Parathyroid adenoma (tissue), 2 donors: ENCODE results near the gene UXS1.

Experiments
- H2AFZ ChIP-seq: fragments of 300-600 bp; sonication (generic); one replicate; pipeline ENCODE4 v1.7.0; 2017; ENCODE audit warnings: antibody characterized with exemption, mild to moderate bottlenecking
- H3K27ac ChIP-seq: fragments of 300-600 bp; sonication (generic); one replicate; pipeline ENCODE4 v1.7.0; 2017
- H3K27me3 ChIP-seq: fragments of 300-600 bp; sonication (generic); one replicate; pipeline ENCODE4 v1.7.0; 2017; ENCODE audit warnings: low read length; ENCODE audit not compliant: control insufficient read depth, insufficient read depth
- H3K36me3 ChIP-seq: fragments of 300-600 bp; sonication (generic); one replicate; pipeline ENCODE4 v1.7.0; 2017; ENCODE audit warnings: low read length; ENCODE audit not compliant: control insufficient read depth, insufficient read depth
- H3K4me1 ChIP-seq: fragments of 300-600 bp; sonication (generic); one replicate; pipeline ENCODE4 v1.7.0; 2017; ENCODE audit warnings: control low read depth
- H3K4me2 ChIP-seq: fragments of 300-600 bp; sonication (generic); one replicate; pipeline ENCODE4 v1.7.0; 2017; ENCODE audit warnings: low read length
- H3K4me3 ChIP-seq: fragments of 300-600 bp; sonication (generic); one replicate; pipeline ENCODE4 v1.7.0; 2017; ENCODE audit warnings: low read depth, low read length
- H3K79me2 ChIP-seq: fragments of 300-600 bp; sonication (generic); one replicate; pipeline ENCODE4 v1.7.0; 2017; ENCODE audit warnings: control low read depth
- H3K9ac ChIP-seq: fragments of 300-600 bp; sonication (generic); one replicate; pipeline ENCODE4 v1.7.0; 2017; ENCODE audit warnings: mild to moderate bottlenecking
- H3K9me3 ChIP-seq: fragments of 300-600 bp; sonication (generic); one replicate; pipeline ENCODE4 v1.7.0; 2017; ENCODE audit warnings: low read length; ENCODE audit not compliant: control insufficient read depth
- TF ChIP-seq, protein P1 (sequence below): fragments of 300-600 bp; sonication (generic); IDR thresholded peaks from one replicate; pipeline ENCODE4 v1.7.0; 2017; ENCODE audit warnings: antibody characterized with exemption, mild to moderate bottlenecking
- donor health status: primary hyperparathyroidism.

UXS1 gene

DNA sequence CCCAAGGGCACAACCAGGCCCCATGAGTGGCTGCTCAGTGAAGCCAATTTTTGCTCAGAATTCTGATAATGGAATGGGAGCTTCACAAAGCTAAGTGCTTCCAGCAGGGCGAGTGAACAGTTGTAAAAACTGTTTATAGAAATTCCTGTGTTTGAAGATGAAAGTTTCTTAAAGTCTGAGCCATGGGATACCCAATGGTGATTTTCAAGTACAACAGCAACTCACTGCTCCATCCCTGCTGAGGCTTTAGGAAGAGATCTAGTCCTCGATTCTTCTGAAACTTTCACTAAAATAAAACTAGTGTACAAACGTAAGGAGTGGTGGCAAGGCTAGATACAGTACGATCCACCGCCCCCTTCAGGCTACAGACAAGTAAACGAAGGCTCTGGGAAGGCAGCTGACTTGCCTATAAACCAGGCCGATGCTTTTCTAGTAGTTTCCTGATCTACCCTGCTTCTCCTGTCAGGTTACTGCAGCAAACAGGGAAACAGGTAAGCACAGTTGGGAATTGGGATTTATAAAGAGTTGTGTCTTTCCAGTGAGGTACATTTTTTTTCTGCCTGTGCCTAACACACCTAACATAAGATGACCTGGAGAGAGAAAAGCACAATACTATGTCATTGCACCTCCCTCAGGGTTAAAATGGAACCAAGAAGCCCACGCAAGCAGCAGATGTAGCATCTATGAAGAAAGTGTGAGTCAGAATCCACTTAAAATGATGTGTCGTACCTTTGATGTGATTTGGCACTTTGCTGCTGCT, 108.7 kb downstream of the UXS1 start:
- no peak overlapping the region for H3K27ac ChIP-seq
- no peaks in the 10 kb centered on the region for H3K27me3 ChIP-seq
- H3K9ac ChIP-seq = no peak overlapping the region

DNA sequence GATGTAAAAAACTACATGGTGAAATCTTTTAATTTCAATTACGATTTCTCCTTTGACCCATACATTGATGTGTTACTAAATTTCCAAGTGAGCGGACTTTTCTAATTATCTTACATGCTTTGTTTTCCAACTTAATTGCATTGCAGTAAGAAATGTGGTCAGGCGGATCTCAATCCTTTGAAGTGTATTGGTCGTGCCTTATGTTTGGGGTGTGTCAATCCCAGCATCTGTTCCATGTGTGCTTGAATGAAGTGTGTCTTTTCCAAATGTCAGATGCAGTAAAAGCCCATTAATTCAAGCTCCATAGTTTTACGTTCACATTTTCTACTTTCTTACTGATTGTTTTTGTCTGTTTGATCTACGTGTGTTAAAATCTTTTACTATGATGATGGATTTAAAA, 113.1 kb downstream of the UXS1 start:
- no peaks in the 10 kb centered on the region for H3K27me3 ChIP-seq
- H3K36me3 ChIP-seq = no peaks in the 10 kb centered on the region
- H3K4me2 ChIP-seq = no peak overlapping the region
- H3K9ac ChIP-seq = no peak overlapping the region
- no peak overlapping the region for H2AFZ ChIP-seq
- TF ChIP-seq, protein P1, sequence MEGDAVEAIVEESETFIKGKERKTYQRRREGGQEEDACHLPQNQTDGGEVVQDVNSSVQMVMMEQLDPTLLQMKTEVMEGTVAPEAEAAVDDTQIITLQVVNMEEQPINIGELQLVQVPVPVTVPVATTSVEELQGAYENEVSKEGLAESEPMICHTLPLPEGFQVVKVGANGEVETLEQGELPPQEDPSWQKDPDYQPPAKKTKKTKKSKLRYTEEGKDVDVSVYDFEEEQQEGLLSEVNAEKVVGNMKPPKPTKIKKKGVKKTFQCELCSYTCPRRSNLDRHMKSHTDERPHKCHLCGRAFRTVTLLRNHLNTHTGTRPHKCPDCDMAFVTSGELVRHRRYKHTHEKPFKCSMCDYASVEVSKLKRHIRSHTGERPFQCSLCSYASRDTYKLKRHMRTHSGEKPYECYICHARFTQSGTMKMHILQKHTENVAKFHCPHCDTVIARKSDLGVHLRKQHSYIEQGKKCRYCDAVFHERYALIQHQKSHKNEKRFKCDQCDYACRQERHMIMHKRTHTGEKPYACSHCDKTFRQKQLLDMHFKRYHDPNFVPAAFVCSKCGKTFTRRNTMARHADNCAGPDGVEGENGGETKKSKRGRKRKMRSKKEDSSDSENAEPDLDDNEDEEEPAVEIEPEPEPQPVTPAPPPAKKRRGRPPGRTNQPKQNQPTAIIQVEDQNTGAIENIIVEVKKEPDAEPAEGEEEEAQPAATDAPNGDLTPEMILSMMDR = no peak
- H3K27ac ChIP-seq = no peak overlapping the region
- H3K4me1 ChIP-seq = no peaks in the 10 kb centered on the region
- H3K9me3 ChIP-seq = no peaks in the 10 kb centered on the region
- H3K79me2 ChIP-seq = no peaks in the 10 kb centered on the region
- H3K4me3 ChIP-seq = no peak overlapping the region

More for the DNA sequence above, 108.7 kb downstream of the UXS1 start:
- Histone ChIP-seq H3K9me3 (no peaks in the 10 kb centered on the region), H2AFZ (no peak overlapping the region), H3K4me2 (no peak overlapping the region), H3K79me2 (no peaks in the 10 kb centered on the region), H3K4me3 (no peak overlapping the region), H3K4me1 (no peaks in the 10 kb centered on the region), H3K36me3 (no peaks in the 10 kb centered on the region)
- TF ChIP-seq, protein P1 = no peak

DNA sequence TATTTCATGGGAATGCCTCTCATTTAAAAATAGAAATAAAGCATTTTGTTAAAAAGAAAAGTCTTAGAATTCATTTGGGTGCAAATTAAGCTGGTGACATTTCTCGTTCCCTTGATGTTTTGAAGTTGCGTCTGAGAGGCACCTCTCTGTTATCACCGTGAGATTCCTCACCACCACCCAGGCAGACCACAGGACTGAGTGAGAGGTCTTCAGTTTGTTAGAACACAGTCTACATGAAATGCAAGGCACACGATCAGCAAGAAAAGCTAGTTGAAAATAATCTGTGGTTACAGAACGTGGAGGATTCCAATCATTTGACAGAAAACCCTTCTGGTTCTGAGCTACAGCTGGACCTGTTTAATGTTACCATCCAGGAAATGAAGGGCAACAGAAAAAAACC, 116.0 kb downstream of the UXS1 start:
- Histone ChIP-seq H3K4me3 (no peak overlapping the region), H3K27me3 (no peaks in the 10 kb centered on the region), H3K9ac (no peak overlapping the region), H3K79me2 (no peaks in the 10 kb centered on the region), H3K27ac (no peak overlapping the region), H3K4me1 (no peaks in the 10 kb centered on the region), H3K4me2 (no peak overlapping the region), H3K9me3 (no peaks in the 10 kb centered on the region), H3K36me3 (no peaks in the 10 kb centered on the region), H2AFZ (no peak overlapping the region)
- TF ChIP-seq, protein P1 = no peak

DNA sequence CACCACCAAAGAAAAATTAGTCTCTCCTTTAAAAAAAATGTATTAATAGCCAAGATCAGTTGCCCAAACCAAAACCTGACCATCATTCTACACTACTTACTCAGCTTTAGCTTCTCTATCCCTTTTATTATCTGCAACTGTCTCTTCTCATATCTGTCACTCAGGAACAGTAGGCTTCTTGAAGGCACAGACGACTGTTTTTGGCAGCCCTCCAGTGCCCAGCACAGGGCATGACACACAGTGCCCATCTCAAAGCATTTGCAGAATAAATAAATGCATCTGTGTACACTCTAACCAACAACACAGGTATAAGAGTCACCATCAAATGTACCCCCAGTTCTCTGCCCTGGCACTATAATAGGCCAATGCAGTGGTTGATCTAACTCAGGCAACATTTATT, 117.2 kb downstream of the UXS1 start:
- H3K4me1 ChIP-seq = no peaks in the 10 kb centered on the region
- H3K9ac ChIP-seq = no peak overlapping the region

More for the DNA sequence above, 117.2 kb downstream of the UXS1 start:
- Histone ChIP-seq H3K9me3 (no peaks in the 10 kb centered on the region), H3K27ac (no peak overlapping the region), H3K4me3 (no peak overlapping the region), H3K27me3 (no peaks in the 10 kb centered on the region), H3K79me2 (no peaks in the 10 kb centered on the region), H2AFZ (no peak overlapping the region), H3K36me3 (no peaks in the 10 kb centered on the region), H3K4me2 (no peak overlapping the region)
- TF ChIP-seq, protein P1 = no peak
